ENCODE results near the gene OSM.
"Not testable (repeated sequence)": the region's sequence is repeated elsewhere in the genome, so short reads cannot be mapped to it uniquely, and the experiment has no call there.

OSM gene

GRCh38 chr22:30243661-30244060, 23.0 kb downstream of the OSM start:
- DNase-seq: no peak

GRCh38 chr22:30241576-30242371, 24.9 kb downstream of the OSM start:
- DNase-seq: no peak

GRCh38 chr22:30240541-30241417, 25.9 kb downstream of the OSM start:
- no peak for DNase-seq

GRCh38 chr22:30239488-30240405, 26.9 kb downstream of the OSM start:
- no peak for DNase-seq

- DNase-seq: no peak
These were observed 27.8 kb downstream of the OSM start for GRCh38 chr22:30238661-30239487.

- DNase-seq: no peak
These were observed 28.5 kb downstream of the OSM start for GRCh38 chr22:30238136-30238535.

- DNase-seq: no peak
These were observed 29.8 kb downstream of the OSM start for GRCh38 chr22:30236875-30237274.

- no peak for DNase-seq
These were observed 30.9 kb downstream of the OSM start for GRCh38 chr22:30235687-30236170.

- DNase-seq: no peak
These were observed 31.7 kb downstream of the OSM start for GRCh38 chr22:30234786-30235470.

GRCh38 chr22:30234325-30234724, 32.3 kb downstream of the OSM start:
- not testable (repeated sequence) for DNase-seq

GRCh38 chr22:30233582-30233981, 33.1 kb downstream of the OSM start:
- DNase-seq: no peak

GRCh38 chr22:30232716-30233218, 33.9 kb downstream of the OSM start:
- no peak for DNase-seq

GRCh38 chr22:30230787-30231461, 35.7 kb downstream of the OSM start:
- DNase-seq: no peak

GRCh38 chr22:30230330-30230729, 36.3 kb downstream of the OSM start:
- no peak for DNase-seq

- DNase-seq: no peak
These were observed 37.9 kb downstream of the OSM start for GRCh38 chr22:30228509-30229359.

- no peak for DNase-seq
These were observed 39.0 kb downstream of the OSM start for GRCh38 chr22:30227438-30228228.

GRCh38 chr22:30226192-30226832, 40.3 kb downstream of the OSM start:
- DNase-seq: no peak
